ENCODE measurements around the gene UBAC2.
"Not testable (repeated sequence)": the region's sequence is repeated elsewhere in the genome, so short reads cannot be mapped to it uniquely, and the experiment has no call there.

DNA sequence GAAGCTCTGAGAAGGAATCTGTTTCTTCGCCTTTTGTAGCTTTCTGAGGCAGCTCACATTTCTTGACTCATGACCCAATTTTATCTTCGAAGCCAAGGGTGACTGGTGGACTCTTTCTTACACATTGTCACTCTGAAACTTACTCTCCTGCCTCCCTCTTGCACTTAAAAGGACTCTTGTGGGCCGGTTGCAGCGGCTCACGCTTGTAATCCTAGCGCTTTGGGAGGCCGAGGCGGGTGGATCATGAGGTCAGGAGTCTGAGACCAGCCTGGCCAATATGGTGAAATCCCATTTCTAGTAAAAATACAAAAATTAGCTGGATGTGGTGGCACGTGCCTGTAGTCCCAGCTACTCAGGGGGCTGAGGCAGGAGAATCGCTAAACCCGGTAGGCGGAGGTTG is 29.9 kb downstream of the UBAC2 start:
- TF ChIP-seq POLR2A (IDR thresholded peaks at IDR 0.05; ENCODE audit: low read depth, low read length); TAF1 (IDR thresholded peaks at IDR 0.05; ENCODE audit: low read depth, low read length); SPI1 (IDR thresholded peaks at IDR 0.05; ENCODE audit: low read depth, low read length); POLR2AphosphoS5 (IDR thresholded peaks at IDR 0.05; ENCODE audit: low read depth, low read length); PAX5 (IDR thresholded peaks at IDR 0.05; ENCODE audit: insufficient read depth, low read length, severe bottlenecking): not testable (repeated sequence)
